IPS-11a (cell line): ENCODE data around the gene PLCB1.
"Not testable (repeated sequence)": the region's sequence is repeated elsewhere in the genome, so short reads cannot be mapped to it uniquely, and the experiment has no call there.

Source experiments
- H3K4me3 ChIP-seq: one replicate; pipeline ENCODE4 v1.5.1; 2013; ENCODE audit warnings: low read depth, low read length, control low read depth

The PLCB1 gene

GRCh38 chr20:8578161-8578865 is 446.2 kb downstream of the PLCB1 start:
- no peak overlapping the region for H3K4me3 ChIP-seq

DNA sequence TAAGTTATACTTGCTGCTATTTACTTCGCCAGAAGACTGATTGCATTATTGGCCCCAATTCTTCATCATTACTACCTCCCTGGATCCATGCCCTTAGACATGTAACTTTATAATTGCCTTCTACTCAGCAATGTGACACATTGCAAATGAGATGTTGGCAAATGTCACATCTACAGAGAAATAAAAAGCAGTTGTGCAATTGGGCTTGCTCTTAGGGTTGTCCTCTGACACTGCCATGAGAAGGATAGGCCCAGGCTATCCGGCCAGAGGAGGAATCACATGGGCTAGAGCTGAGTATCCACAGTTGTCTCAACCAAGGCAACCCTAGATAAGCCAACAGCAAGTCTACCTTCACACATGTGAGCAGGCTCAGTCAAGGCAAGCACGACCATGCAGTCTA is 447.0 kb downstream of the PLCB1 start:
- no peak overlapping the region for H3K4me3 ChIP-seq

DNA sequence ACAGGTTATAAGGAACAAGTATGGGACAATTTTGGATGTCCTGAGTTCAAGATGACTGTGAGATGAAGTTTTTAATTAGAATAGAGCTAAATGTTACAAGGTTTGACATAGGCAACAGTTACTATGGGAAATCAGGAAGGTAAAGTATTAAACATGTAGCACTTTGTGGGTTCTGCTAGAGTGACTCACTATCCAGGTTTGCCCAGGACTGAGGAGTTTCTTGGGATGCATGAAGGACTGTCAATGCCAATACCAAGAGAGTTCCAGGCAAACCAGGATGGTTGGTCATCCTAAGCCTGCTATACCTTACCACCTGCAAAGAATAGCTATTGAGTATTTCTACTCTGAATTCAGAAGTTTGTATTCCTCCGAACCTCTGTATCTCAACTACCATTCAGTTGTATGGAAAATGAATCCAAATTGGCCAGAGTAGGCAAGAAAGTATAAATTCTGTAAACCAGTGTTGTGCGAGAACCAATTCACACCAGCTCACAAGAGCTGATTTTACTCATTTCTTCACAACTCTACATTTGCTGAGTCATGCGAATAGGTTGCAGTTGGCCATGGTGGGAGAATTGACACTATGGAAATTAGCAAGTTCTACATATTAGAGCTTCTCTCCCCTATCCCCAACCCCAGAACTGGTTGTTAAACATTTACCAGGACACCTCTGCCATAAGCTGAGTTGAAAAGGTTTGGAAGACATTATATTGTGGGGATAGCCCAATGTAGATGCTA is 449.5 kb downstream of the PLCB1 start:
- H3K4me3 ChIP-seq = no peak overlapping the region

- H3K4me3 ChIP-seq = no peak overlapping the region
These were observed 451.0 kb downstream of the PLCB1 start for GRCh38 chr20:8583012-8583565.

DNA sequence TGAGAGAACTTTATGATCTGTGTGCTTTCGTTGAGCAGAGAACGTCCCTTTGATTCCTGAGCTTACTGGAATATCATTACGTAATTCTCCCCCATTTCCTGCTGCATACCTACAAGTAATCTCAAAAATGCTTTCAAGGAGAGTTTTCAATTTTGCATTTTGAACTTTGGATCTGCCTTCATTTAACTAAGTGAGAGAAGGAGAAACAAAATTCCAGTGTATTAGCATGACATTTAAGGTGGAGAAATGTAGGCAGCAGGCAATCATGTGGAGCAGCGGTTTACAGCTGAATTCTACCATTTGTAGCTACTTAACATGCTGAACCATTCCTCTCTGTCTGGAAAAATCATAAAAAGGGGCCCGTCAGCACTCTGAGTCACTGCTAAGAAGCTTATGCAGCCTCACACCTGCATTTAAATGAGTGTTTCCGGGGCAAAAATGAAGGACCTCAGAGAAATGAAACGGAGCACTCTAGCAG is 451.5 kb downstream of the PLCB1 start:
- H3K4me3 ChIP-seq = no peak overlapping the region

- no peak overlapping the region for H3K4me3 ChIP-seq
These were observed 455.2 kb downstream of the PLCB1 start for GRCh38 chr20:8587251-8587650.

- H3K4me3 ChIP-seq = no peak overlapping the region
These were observed 455.7 kb downstream of the PLCB1 start for GRCh38 chr20:8587810-8588209.

DNA sequence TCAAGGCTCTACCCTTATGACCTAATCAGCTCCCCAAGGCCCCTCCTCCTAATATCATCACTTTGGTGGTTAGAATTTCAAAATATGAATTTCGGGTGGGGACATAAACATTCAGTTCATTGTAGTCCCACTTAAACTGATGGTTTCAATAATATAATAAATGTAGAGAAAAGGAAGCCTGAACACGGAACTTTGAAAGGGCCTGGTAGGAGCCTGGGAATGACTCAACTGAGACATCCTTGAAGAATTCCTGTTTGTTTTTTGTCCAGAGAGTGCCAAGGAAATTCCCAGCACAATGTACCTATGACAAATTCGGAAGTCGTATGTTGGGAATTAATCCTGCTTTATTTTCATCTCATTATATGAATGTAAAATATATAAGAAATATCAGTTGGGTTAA is 457.9 kb downstream of the PLCB1 start:
- no peak overlapping the region for H3K4me3 ChIP-seq

GRCh38 chr20:8600910-8601541 is 469.0 kb downstream of the PLCB1 start:
- not testable (repeated sequence) for H3K4me3 ChIP-seq

- no peak overlapping the region for H3K4me3 ChIP-seq
These were observed 469.5 kb downstream of the PLCB1 start for GRCh38 chr20:8601542-8601912.

- no peak overlapping the region for H3K4me3 ChIP-seq
These were observed 470.5 kb downstream of the PLCB1 start for GRCh38 chr20:8602389-8603116.

GRCh38 chr20:8608470-8608869 is 476.4 kb downstream of the PLCB1 start:
- H3K4me3 ChIP-seq = no peak overlapping the region

DNA sequence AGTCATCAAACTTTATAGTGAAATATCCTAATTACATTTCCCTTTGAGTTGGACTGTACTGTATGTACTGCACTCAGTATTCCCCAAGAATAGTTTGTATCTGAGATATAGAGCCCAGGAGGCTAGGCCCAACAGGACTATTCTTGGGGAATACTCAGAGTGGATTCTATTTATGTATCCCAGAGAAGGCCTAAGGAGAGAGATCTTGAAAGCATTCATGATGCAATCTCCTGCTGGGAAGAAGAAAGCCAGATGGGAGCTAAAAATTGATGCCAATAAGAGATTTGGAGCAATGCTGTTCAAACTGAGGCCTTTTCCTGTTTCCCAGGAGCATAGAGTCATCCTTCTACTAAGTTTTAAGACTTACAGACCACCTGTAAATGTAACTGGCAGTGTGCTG is 484.7 kb downstream of the PLCB1 start:
- H3K4me3 ChIP-seq = no peak overlapping the region

DNA sequence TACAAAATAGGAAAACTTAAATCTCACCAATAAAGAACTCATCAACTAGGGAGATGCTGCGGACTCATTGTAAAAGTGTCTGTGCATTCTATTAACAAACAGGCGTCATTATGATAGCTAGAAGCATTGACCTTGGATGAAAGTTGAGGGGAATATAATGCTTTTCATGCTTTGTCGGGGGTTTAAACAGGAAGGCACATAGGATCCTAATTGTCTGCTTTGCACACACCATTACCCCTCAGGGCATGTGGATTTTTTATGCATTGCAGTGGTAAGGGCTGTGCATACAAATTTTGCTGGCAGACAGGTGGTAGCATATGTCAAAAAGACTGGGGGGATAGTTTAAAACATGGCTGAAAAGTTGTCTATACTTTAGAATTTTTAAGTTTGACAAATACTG is 488.9 kb downstream of the PLCB1 start:
- H3K4me3 ChIP-seq = no peak overlapping the region

- H3K4me3 ChIP-seq = no peak overlapping the region
These were observed 492.0 kb downstream of the PLCB1 start for GRCh38 chr20:8624046-8624445.

GRCh38 chr20:8624616-8625015 is 492.6 kb downstream of the PLCB1 start:
- H3K4me3 ChIP-seq = no peak overlapping the region

DNA sequence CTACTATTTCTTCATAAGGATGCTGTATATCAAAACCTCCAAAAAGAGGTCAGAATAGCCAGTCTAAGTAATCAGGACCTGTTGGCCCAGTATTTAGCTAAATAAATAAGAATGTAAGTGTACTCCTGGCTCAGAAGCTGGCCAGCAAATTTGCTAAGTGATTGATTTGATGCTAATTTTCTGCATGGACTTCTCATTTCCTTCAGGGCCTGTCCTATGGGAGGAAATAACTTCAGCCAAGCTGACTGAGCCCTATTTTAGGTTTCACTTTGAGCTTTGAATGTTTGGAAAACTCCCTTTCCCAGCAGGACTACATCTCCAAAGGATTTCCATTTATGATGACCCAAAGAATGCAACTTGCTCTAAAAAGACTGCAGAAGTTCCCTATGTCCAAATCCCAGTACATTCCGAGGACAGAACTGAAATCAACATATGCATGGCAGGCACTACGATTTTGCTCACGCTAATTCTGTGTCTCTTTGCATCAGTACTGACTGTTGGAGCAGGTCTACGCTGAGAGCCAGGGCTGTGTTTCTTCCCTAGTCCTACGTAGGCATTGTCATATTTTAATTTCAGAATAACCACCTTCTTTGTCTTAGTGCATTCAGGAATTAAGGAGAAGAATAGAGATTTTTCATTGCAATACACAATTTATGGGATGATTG is 495.4 kb downstream of the PLCB1 start:
- H3K4me3 ChIP-seq = no peak overlapping the region

DNA sequence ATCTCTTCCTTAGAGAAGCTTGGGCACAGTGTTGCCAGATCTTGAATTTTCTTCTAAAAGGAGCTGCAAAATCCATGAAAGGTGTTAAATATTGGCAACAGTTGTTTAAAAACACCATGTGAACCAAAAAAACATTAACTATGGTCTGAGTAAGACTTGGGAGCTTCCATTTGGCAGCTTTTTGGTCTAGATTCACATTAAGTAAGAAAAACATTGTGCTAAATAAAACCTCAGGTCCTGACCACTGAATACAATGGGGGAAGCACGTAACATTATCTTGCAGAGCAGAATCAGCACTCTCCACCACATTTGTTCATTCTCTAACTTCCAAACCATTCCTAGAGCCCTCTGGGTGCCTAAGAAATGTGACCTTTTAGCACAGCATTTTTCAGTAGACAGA is 499.2 kb downstream of the PLCB1 start:
- no peak overlapping the region for H3K4me3 ChIP-seq

DNA sequence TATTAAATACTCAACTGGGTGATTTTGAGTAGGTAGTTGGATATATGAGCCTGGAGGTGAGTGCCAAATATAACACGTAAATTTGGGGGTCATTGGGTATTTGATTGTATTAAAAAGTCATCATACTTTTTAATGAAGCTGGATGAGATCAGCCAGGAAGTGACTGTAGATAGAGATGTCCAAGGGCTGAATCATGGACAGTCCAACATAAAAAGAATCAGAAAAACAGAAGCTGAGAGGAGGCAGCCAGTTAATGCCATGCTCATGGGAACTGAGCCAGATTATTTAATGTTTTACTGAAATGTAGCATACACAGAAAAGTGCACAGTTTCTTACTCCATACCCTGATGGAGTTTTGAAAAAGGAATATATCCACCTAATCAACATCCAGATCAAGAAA is 501.3 kb downstream of the PLCB1 start:
- no peak overlapping the region for H3K4me3 ChIP-seq

- H3K4me3 ChIP-seq = no peak overlapping the region
These were observed 503.0 kb downstream of the PLCB1 start for GRCh38 chr20:8635048-8635572.
